Progenitor cell of endocrine pancreas (in vitro differentiated cells): ENCODE data around the gene SPCS3. TPM values are rescaled to one million over a fixed set of nuclear protein-coding genes. Genes with fewer than 3 reads are reported as not detected.
A peak's percentile ranks its signal among the peaks of the same experiment; 100 is the strongest.

Experiments
- DNase-seq: peaks from one replicate; pipeline ENCODE4 v3.0.0; 2021; ENCODE audit warnings: low spot score; ENCODE audit not compliant: unreplicated experiment
- H3K27ac Mint-ChIP-seq: 2 replicates; pipeline ENCODE4 v1.8.0; 2021; ENCODE audit warnings: mild to moderate bottlenecking, moderate library complexity, mixed read lengths
- H3K27me3 Mint-ChIP-seq: 2 replicates; pipeline ENCODE4 v1.8.0; 2021; ENCODE audit warnings: mixed read lengths
- H3K36me3 Mint-ChIP-seq: 2 replicates; pipeline ENCODE4 v1.8.0; 2022; ENCODE audit warnings: mixed read lengths; ENCODE audit not compliant: insufficient read depth
- H3K4me1 Mint-ChIP-seq: 2 replicates; pipeline ENCODE4 v1.8.0; 2021; ENCODE audit warnings: low read depth, mixed read lengths
- H3K4me3 Mint-ChIP-seq: 2 replicates; pipeline ENCODE4 v1.8.0; 2021; ENCODE audit warnings: low read depth, mild to moderate bottlenecking, moderate library complexity, mixed read lengths
- H3K9me3 Mint-ChIP-seq: 2 replicates; pipeline ENCODE4 v1.8.0; 2021; ENCODE audit warnings: low read depth, mixed read lengths
- long read RNA-seq: library from polyadenylated mRNA; unstranded; transcript quantifications from one replicate; pipeline ENCODE4 v2.0.0, GENCODE V29; 2020
- total RNA-seq: library from RNA; stranded (reverse); gene quantifications from 2 replicates; pipeline ENCODE4 v1.2.1, GENCODE V29; 2021
- TF ChIP-seq, protein P1 (sequence below): fragments of 200-600 bp; sonication (generic); IDR thresholded peaks from one replicate; pipeline ENCODE4 v1.5.0; 2021; ENCODE audit warnings: antibody characterized with exemption, mild to moderate bottlenecking; ENCODE audit not compliant: unreplicated experiment

Gene SPCS3
- 118 and 123 TPM in 2 replicates for total RNA-seq
- long read RNA-seq, full-length matches to known transcripts: 112 of 113 reads
- long read RNA-seq, partial matches to known transcripts: 0 of 113 reads
- long read RNA-seq, other reads (novel, unspliced or antisense): 1 of 113 reads

DNA sequence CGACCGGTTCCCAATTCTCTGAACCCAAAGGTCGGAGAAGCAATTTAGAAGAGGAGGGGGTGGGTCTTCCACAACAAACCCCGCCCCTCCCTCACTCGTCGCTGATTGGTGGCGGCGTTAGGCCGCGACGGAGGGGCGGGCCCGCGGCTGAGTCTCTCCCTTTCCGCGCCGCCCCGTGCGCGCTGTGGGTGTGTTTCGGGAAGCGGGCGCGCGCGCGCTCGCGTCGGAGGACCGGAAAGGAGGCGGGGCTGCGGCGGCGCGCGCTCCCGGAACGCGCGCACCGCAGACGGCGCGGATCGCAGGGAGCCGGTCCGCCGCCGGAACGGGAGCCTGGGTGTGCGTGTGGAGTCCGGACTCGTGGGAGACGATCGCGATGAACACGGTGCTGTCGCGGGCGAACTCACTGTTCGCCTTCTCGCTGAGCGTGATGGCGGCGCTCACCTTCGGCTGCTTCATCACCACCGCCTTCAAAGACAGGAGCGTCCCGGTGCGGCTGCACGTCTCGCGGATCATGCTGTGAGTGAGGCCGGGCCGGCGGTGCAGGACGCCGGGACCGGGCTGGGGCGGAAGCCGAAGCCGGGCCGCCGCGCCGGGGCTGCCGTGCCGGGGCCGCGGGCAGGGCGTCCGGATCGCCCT is at the start of gene SPCS3:
Gene SPCS3, plus strand, starts transcription at position 263 of the 636 bp plus-strand sequence. Its CDS starts 111 bp downstream, at position 374.
- Mint-ChIP-seq H3K36me3 (peaks cover 3% of the 10 kb centered on the region), H3K27me3 (no peaks in the 10 kb centered on the region), H3K9me3 (no peaks in the 10 kb centered on the region), H3K27ac (peak within 1 kb of the TSS; percentile 96), H3K4me1 (peaks cover 42% of the 10 kb centered on the region), H3K4me3 (peak within 1 kb of the TSS; percentile 92)
- DNase-seq: peak; percentile 89
- TF ChIP-seq, protein P1, sequence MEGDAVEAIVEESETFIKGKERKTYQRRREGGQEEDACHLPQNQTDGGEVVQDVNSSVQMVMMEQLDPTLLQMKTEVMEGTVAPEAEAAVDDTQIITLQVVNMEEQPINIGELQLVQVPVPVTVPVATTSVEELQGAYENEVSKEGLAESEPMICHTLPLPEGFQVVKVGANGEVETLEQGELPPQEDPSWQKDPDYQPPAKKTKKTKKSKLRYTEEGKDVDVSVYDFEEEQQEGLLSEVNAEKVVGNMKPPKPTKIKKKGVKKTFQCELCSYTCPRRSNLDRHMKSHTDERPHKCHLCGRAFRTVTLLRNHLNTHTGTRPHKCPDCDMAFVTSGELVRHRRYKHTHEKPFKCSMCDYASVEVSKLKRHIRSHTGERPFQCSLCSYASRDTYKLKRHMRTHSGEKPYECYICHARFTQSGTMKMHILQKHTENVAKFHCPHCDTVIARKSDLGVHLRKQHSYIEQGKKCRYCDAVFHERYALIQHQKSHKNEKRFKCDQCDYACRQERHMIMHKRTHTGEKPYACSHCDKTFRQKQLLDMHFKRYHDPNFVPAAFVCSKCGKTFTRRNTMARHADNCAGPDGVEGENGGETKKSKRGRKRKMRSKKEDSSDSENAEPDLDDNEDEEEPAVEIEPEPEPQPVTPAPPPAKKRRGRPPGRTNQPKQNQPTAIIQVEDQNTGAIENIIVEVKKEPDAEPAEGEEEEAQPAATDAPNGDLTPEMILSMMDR: no peak

DNA sequence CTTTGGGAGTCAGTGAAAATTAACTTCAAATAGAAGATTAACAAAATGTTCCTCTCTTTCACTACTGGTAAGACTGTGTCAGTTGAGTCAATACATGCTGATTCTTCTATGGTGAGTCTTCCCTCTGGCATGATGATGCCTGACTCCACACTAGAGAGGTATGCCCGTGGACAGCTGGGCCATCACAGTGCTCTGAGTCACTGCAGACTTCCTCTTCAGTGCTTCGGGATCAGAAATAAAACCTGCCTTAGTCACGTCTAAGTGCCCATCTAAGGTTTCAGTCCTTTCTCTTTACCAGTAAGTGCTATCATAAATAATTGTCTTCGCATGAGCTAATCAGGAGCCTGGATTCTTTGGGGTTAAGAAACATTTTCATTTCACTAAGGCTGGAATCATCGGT is 49.1 kb upstream of the SPCS3 start:
- Mint-ChIP-seq H3K4me1 (no peaks in the 10 kb centered on the region), H3K4me3 (no peak overlapping the region), H3K9me3 (no peaks in the 10 kb centered on the region), H3K27me3 (no peaks in the 10 kb centered on the region), H3K27ac (no peak overlapping the region), H3K36me3 (no peaks in the 10 kb centered on the region)
- DNase-seq: no peak
- TF ChIP-seq, protein P1: no peak

DNA sequence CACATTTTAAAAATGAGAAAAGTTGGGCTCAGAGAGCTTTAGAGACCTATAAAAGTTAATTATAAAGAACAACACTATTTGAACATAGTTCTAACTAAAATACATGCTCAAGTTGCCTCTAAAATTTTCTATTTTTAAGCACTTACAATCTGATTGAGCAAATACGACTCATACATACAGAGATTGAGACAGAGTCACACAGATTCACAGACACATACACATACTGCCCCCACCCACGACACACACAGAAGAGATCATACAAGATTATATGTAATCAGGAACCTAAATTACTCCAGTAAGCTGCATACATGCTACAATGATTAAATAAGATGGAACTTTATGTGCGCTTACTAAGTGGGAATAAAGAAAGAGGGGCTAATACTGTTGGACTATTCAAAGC is 48.0 kb upstream of the SPCS3 start:
- TF ChIP-seq, protein P1: no peak
- no peak overlapping the region for H3K27ac Mint-ChIP-seq
- H3K9me3 Mint-ChIP-seq: no peaks in the 10 kb centered on the region
- H3K4me3 Mint-ChIP-seq: no peak overlapping the region
- DNase-seq: no peak
- H3K27me3 Mint-ChIP-seq: no peaks in the 10 kb centered on the region
- no peaks in the 10 kb centered on the region for H3K36me3 Mint-ChIP-seq
- peaks cover under 1% of the 10 kb centered on the region for H3K4me1 Mint-ChIP-seq

DNA sequence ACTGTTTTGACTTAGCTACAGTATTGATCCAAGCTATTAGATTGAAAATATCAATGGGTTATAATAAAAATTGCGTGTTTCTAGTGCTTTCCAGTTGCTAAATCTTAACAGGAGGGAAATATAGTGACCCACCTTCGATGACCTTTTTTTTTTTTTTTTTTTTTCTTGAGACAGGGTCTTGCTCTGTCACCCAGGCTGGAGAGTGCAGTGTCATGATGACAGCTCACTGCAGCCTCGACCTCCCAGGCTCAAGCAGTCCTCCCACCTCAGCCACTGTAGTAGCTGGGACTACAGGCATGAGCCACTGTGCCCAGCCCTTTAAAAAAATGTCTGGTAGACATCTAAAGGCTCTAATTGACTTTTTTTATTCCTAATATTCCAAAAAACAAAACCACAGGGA is 47.0 kb upstream of the SPCS3 start:
- TF ChIP-seq, protein P1: no peak
- no peaks in the 10 kb centered on the region for H3K9me3 Mint-ChIP-seq
- peaks cover 9% of the 10 kb centered on the region for H3K4me1 Mint-ChIP-seq
- no peak for DNase-seq
- no peaks in the 10 kb centered on the region for H3K27me3 Mint-ChIP-seq
- no peak overlapping the region for H3K27ac Mint-ChIP-seq
- no peak overlapping the region for H3K4me3 Mint-ChIP-seq
- H3K36me3 Mint-ChIP-seq: no peaks in the 10 kb centered on the region

DNA sequence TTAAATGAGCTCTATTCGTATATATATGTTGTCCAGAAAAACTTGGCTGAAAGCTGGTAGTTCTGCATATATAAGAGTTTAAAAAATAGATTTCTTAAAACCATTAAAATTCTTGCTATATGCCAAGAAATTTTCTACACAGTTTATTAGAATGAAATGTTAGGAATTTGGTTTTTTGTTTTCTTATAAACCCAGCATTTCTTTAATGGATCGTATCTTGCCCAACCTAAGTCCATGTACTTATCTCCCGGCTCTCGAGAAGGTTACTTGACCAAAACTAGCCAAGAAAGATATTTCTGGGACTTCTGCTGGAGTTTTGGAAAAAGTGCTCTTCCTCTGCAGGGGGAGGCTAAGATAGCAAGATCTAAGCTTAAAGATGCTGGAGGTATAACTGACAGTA is 46.0 kb upstream of the SPCS3 start:
- TF ChIP-seq, protein P1: no peak
- no peaks in the 10 kb centered on the region for H3K36me3 Mint-ChIP-seq
- H3K4me1 Mint-ChIP-seq: peaks cover 9% of the 10 kb centered on the region
- H3K4me3 Mint-ChIP-seq: no peak overlapping the region
- no peak for DNase-seq
- no peak overlapping the region for H3K27ac Mint-ChIP-seq
- no peaks in the 10 kb centered on the region for H3K27me3 Mint-ChIP-seq
- H3K9me3 Mint-ChIP-seq: no peaks in the 10 kb centered on the region
